ENCODE measurements around the gene SCAANT1.

DNA sequence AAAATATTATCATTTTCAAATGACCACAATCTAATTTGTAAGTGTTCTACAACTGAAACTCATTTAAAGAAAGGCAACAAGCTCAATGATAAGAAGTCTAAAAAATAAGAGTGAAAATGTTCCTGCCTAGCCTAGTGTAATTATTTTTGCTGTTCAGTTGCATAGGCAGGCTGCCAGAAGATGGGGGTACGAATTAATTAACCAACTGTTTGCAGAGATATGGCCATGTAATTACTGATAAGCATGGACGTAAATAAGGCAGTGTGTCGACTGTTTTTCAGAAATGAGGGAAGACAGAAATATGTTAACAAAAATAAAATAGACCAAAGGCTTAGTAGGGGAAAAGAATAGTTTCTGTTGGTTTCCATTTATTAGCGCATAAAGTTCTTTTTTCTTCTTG, 24.7 kb upstream of the SCAANT1 start:
- TF ChIP-seq EZH2phosphoT487 (IDR thresholded peaks at IDR 0.05; ENCODE audit: low read depth, severe bottlenecking, unreplicated experiment) (no peak), CTCF (IDR thresholded peaks at IDR 0.05; ENCODE audit: poor library complexity) (no peak)

Data from hepatocyte (in vitro differentiated cells).